BE2C (cell line): ENCODE data around the gene LEP.
"Not testable (repeated sequence)": the region's sequence is repeated elsewhere in the genome, so short reads cannot be mapped to it uniquely, and the experiment has no call there.

Experiments
- DNase-seq: peaks from one replicate; pipeline ENCODE4 v3.0.0-alpha.2; 2020
- H3K27me3 ChIP-seq: fragments of 250-450 bp; sonication (Bioruptor Pico); 2 replicates; pipeline ENCODE4 v1.5.1; 2020; ENCODE audit warnings: mild to moderate bottlenecking
- H3K36me3 ChIP-seq: fragments of 250-450 bp; sonication (Bioruptor Pico); 2 replicates; pipeline ENCODE4 v1.5.1; 2020; ENCODE audit warnings: mild to moderate bottlenecking
- H3K4me1 ChIP-seq: fragments of 250-450 bp; sonication (Bioruptor Pico); 2 replicates; pipeline ENCODE4 v1.5.1; 2020
- H3K4me3 ChIP-seq: 2 replicates; pipeline ENCODE4 v1.5.1; 2011; ENCODE audit warnings: low read depth, low read length
- H3K9me3 ChIP-seq: fragments of 250-450 bp; sonication (Bioruptor Pico); 2 replicates; pipeline ENCODE4 v1.5.1; 2020
- TF ChIP-seq, protein P1 (sequence below): IDR thresholded peaks from 2 replicates; pipeline ENCODE4 v1.5.1; 2012; ENCODE audit warnings: mild to moderate bottlenecking, low read depth, low read length

Gene LEP

GRCh38 chr7:128234476-128235026, 6.5 kb upstream of the LEP start:
- H3K4me1 ChIP-seq, result no peaks in the 10 kb centered on the region
- H3K36me3 ChIP-seq, result no peaks in the 10 kb centered on the region
- DNase-seq, result no peak
- no peak overlapping the region for H3K4me3 ChIP-seq
- TF ChIP-seq, protein P1, sequence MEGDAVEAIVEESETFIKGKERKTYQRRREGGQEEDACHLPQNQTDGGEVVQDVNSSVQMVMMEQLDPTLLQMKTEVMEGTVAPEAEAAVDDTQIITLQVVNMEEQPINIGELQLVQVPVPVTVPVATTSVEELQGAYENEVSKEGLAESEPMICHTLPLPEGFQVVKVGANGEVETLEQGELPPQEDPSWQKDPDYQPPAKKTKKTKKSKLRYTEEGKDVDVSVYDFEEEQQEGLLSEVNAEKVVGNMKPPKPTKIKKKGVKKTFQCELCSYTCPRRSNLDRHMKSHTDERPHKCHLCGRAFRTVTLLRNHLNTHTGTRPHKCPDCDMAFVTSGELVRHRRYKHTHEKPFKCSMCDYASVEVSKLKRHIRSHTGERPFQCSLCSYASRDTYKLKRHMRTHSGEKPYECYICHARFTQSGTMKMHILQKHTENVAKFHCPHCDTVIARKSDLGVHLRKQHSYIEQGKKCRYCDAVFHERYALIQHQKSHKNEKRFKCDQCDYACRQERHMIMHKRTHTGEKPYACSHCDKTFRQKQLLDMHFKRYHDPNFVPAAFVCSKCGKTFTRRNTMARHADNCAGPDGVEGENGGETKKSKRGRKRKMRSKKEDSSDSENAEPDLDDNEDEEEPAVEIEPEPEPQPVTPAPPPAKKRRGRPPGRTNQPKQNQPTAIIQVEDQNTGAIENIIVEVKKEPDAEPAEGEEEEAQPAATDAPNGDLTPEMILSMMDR, result no peak
- no peaks in the 10 kb centered on the region for H3K27me3 ChIP-seq
- no peaks in the 10 kb centered on the region; the same call in 1 of the 2 replicates for H3K9me3 ChIP-seq

GRCh38 chr7:128235471-128235870, 5.6 kb upstream of the LEP start:
- no peaks in the 10 kb centered on the region; the same call in 1 of the 2 replicates for H3K9me3 ChIP-seq
- no peaks in the 10 kb centered on the region for H3K36me3 ChIP-seq
- no peaks in the 10 kb centered on the region for H3K27me3 ChIP-seq
- DNase-seq, result no peak
- TF ChIP-seq, protein P1, result 0 out of 2 replicates have a peak, but pooled peaks have one; percentile 4
- H3K4me1 ChIP-seq, result no peaks in the 10 kb centered on the region
- no peak overlapping the region for H3K4me3 ChIP-seq

- no peak for DNase-seq
- TF ChIP-seq, protein P1, result no peak
- no peaks in the 10 kb centered on the region for H3K27me3 ChIP-seq
- no peaks in the 10 kb centered on the region for H3K36me3 ChIP-seq
- H3K9me3 ChIP-seq, result no peaks in the 10 kb centered on the region; the same call in 1 of the 2 replicates
- H3K4me3 ChIP-seq, result no peak overlapping the region
- no peaks in the 10 kb centered on the region for H3K4me1 ChIP-seq
Observed at GRCh38 chr7:128236924-128237586, 4.0 kb upstream of the LEP start.

DNA sequence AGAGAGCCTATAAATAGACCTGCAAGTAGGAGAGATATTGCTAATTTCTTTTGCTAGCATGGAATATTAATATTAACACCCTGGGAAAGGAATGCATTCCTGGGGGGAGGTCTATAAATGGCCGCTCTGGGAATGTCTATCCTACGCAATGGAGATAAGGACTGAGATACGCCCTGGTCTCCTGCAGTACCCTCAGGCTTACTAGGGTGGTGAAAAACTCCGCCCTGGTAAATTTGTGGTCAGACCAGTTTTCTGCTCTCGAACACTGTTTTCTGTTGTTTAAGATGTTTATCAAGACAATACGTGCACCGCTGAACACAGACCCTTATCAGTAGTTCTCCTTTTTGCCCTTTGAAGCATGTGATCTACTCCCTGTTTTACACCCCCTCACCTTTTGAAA, 1.9 kb upstream of the LEP start:
- H3K4me3 ChIP-seq, result not testable (repeated sequence)

DNA sequence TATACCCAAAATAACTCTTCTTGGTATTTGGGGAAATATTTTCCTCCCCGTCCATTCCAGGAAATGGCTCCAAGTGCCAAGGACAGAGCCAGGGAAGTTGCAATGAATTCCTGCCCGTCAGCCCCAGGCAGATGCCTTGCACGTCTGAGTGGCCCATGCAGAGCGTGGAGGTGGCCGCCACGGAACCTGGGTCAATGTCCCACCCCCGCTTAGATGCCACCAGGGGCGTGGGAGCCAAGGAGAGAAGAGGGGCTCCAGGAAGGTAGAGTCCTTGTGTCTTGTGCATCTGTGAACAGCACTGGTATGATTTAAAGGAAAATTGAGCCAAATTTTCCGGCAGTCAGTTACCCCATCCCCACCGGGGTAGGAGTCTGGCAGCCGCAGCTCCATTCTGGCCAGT, 1.6 kb downstream of the LEP start:
- Histone ChIP-seq H3K4me3 (no peak overlapping the region), H3K27me3 (no peaks in the 10 kb centered on the region), H3K36me3 (no peaks in the 10 kb centered on the region), H3K4me1 (no peaks in the 10 kb centered on the region), H3K9me3 (no peaks in the 10 kb centered on the region; the same call in 1 of the 2 replicates)
- DNase-seq, result no peak
- TF ChIP-seq, protein P1, result no peak

More for the DNA sequence above, 1.9 kb upstream of the LEP start:
- H3K27me3 ChIP-seq, DNase-seq, H3K9me3 ChIP-seq, H3K36me3 ChIP-seq, H3K4me1 ChIP-seq: not testable (repeated sequence)

DNA sequence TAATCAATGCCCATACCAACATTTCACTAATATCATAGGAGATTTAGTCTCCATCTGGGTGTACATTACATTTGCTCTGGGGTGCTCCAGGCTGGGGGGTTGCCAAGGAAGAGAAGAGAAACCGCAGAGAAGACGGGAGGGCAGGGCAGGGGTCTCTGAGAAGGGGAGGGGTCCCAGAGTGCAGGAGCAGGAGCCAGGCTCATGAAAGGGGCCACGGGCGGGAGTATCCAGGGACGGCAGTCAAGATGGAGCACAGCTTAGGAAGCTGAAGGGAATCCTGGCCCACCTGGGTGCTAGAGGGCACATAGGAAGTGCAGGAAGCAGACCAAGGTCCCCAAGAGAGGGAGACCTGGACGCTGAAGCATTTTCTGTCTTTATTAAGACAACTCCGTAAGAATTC, 2.2 kb downstream of the LEP start:
- Histone ChIP-seq H3K4me3 (no peak overlapping the region), H3K36me3 (no peaks in the 10 kb centered on the region), H3K4me1 (no peaks in the 10 kb centered on the region), H3K9me3 (no peaks in the 10 kb centered on the region; the same call in 1 of the 2 replicates), H3K27me3 (no peaks in the 10 kb centered on the region)
- TF ChIP-seq, protein P1, result no peak
- no peak for DNase-seq
